ENCODE measurements around the gene SLC37A4.
"Not testable (repeated sequence)": the region's sequence is repeated elsewhere in the genome, so short reads cannot be mapped to it uniquely, and the experiment has no call there.

Gene SLC37A4

GRCh38 chr11:119062779-119063178 is 32.1 kb upstream of the SLC37A4 start:
- peak; percentile 55 to 74 for DNase-seq
- Histone ChIP-seq H3K27ac (peak overlapping the region in 1 of 2 donors; percentile 32), H3K4me1 (peaks cover 0 to 32% (median 19%) of the 10 kb centered on the region in 4 donors), H3K27me3 (no peaks in the 10 kb centered on the region), H3K36me3 (no peaks in the 10 kb centered on the region), H3K9me3 (no peaks in the 10 kb centered on the region), H3K4me3 (no peak overlapping the region)
- TF ChIP-seq CTCF (IDR thresholded peaks at IDR 0.05), result no peak
- intact Hi-C loops (cut with DNase I; ENCODE audit: low total_unique reads), result no loop called here

GRCh38 chr11:119061256-119061655 is 30.6 kb upstream of the SLC37A4 start:
- Histone ChIP-seq H3K4me3 (no peak overlapping the region), H3K4me1 (peaks cover 0 to 30% (median 15%) of the 10 kb centered on the region in 4 donors), H3K36me3 (no peaks in the 10 kb centered on the region), H3K9me3 (no peaks in the 10 kb centered on the region), H3K27ac (no peak overlapping the region), H3K27me3 (no peaks in the 10 kb centered on the region)
- no peak for DNase-seq
- intact Hi-C loops (cut with DNase I; ENCODE audit: low total_unique reads), result no loop called here
- TF ChIP-seq CTCF (IDR thresholded peaks at IDR 0.05), result no peak

- DNase-seq, result not testable (repeated sequence)
These were observed 28.5 kb upstream of the SLC37A4 start for GRCh38 chr11:119059128-119059527.

GRCh38 chr11:119057000-119057769 is 26.5 kb upstream of the SLC37A4 start, which contains the start of gene HYOU1:
Gene HYOU1, minus strand, starts transcription at chr11:119057205. Its CDS starts 1,045 bp downstream, at chr11:119056160.
- Histone ChIP-seq H3K9me3 (no peaks in the 10 kb centered on the region), H3K4me3 (peak within 1 kb of the TSS; percentile 88 to 99), H3K27me3 (no peaks in the 10 kb centered on the region), H3K27ac (peak within 1 kb of the TSS; percentile 87 to 93), H3K36me3 (peaks cover 13 to 31% (median 14%) of the 10 kb centered on the region in 3 donors), H3K4me1 (peaks cover 0 to 23% (median 21%) of the 10 kb centered on the region in 4 donors)
- peak in 1 of 2 experiments; percentile 14 for TF ChIP-seq CTCF (IDR thresholded peaks at IDR 0.05)
- peak; percentile 99 for DNase-seq
- intact Hi-C loops (cut with DNase I; ENCODE audit: low total_unique reads), result no loop called here

More at GRCh38 chr11:119059128-119059527, 28.5 kb upstream of the SLC37A4 start:
- H3K4me3 ChIP-seq; intact Hi-C loops (cut with DNase I; ENCODE audit: low total_unique reads); H3K27me3 ChIP-seq; H3K9me3 ChIP-seq; H3K27ac ChIP-seq: not testable (repeated sequence)
- peaks cover 0 to 34% (median 24%) of the 10 kb centered on the region in 4 donors for H3K4me1 ChIP-seq
- H3K36me3 ChIP-seq, result peaks cover 0 to 11% (median 0%) of the 10 kb centered on the region in 3 donors

- TF ChIP-seq CTCF (IDR thresholded peaks at IDR 0.05), result no peak
- DNase-seq, result no peak
- peak overlapping the region; percentile 87 to 89 for H3K27ac ChIP-seq
- intact Hi-C loops (cut with DNase I; ENCODE audit: low total_unique reads), result no loop called here
- peaks cover 20 to 37% (median 20%) of the 10 kb centered on the region in 3 donors for H3K36me3 ChIP-seq
- H3K27me3 ChIP-seq, result no peaks in the 10 kb centered on the region
- H3K9me3 ChIP-seq, result no peaks in the 10 kb centered on the region
- H3K4me1 ChIP-seq, result peaks cover 0 to 23% (median 21%) of the 10 kb centered on the region in 4 donors
- peak overlapping the region; percentile 88 to 99 for H3K4me3 ChIP-seq
These were observed 25.8 kb upstream of the SLC37A4 start for GRCh38 chr11:119056421-119056999.

GRCh38 chr11:119055901-119056300 is 25.2 kb upstream of the SLC37A4 start:
- peaks cover 26 to 43% (median 26%) of the 10 kb centered on the region in 3 donors for H3K36me3 ChIP-seq
- H3K4me3 ChIP-seq, result peak overlapping the region; percentile 88 to 99
- H3K27me3 ChIP-seq, result no peaks in the 10 kb centered on the region
- DNase-seq, result no peak
- no peak for TF ChIP-seq CTCF (IDR thresholded peaks at IDR 0.05)
- H3K4me1 ChIP-seq, result peaks cover 0 to 23% (median 21%) of the 10 kb centered on the region in 4 donors
- intact Hi-C loops (cut with DNase I; ENCODE audit: low total_unique reads), result loop anchor here (1.0 kb wide), 1 partner anchor 38 kb away; the partner anchor contains the start of genes RPS25 and TRAPPC4
- no peaks in the 10 kb centered on the region for H3K9me3 ChIP-seq
- H3K27ac ChIP-seq, result peak overlapping the region; percentile 87 to 89

Data from tibial artery (tissue), 4 donors.